A549 (cell line): ENCODE data around the gene RHOF. TPM values are rescaled to one million over a fixed set of nuclear protein-coding genes. Genes with fewer than 3 reads are reported as not detected.
A peak's percentile ranks its signal among the peaks of the same experiment; 100 is the strongest.

Experiments used
- ATOH8 ChIP-seq: fragments of 250-450 bp; sonication (Bioruptor Pico); IDR thresholded peaks from 2 replicates; pipeline ENCODE4 v1.5.0; 2020; ENCODE audit warnings: low read depth, mild to moderate bottlenecking, moderate library complexity
- CEBPB ChIP-seq, 2 experiments: fragments of >200 bp in 1 of 2; sonication (Bioruptor Twin) in 1 of 2; formaldehyde crosslinking in 1 of 2; IDR thresholded peaks; 2 replicates each; pipeline ENCODE4 v1.6.1; 2012 to 2016
- EHF ChIP-seq: fragments of 250-450 bp; sonication (Bioruptor Pico); IDR thresholded peaks from 2 replicates; pipeline ENCODE4 v1.5.0; 2020; ENCODE audit warnings: mild to moderate bottlenecking
- FOXS1 ChIP-seq: fragments of 250-450 bp; sonication (Bioruptor Pico); IDR thresholded peaks from 2 replicates; pipeline ENCODE4 v1.5.0; 2020; ENCODE audit warnings: mild to moderate bottlenecking, moderate library complexity
- GATA3 ChIP-seq: IDR thresholded peaks from 2 replicates; pipeline ENCODE4 v1.6.1; 2012; ENCODE audit warnings: borderline replicate concordance
- HDAC2 ChIP-seq: fragments of 200-600 bp; sonication (generic); IDR thresholded peaks from 2 replicates; pipeline ENCODE4 v1.6.1; 2016
- HOXA7 ChIP-seq: fragments of 250-450 bp; sonication (Bioruptor Pico); IDR thresholded peaks from 2 replicates; pipeline ENCODE4 v1.5.0; 2020; ENCODE audit warnings: mild to moderate bottlenecking, moderate library complexity
- HOXB5 ChIP-seq: fragments of 250-450 bp; sonication (Bioruptor Pico); IDR thresholded peaks from 2 replicates; pipeline ENCODE4 v1.5.0; 2020; ENCODE audit warnings: mild to moderate bottlenecking, moderate library complexity
- JUNB ChIP-seq: fragments of >200 bp; sonication (Bioruptor Twin); formaldehyde crosslinking; IDR thresholded peaks from 2 replicates; pipeline ENCODE4 v1.6.1; 2016
- KDM1A ChIP-seq: fragments of 200-600 bp; sonication (generic); IDR thresholded peaks from 2 replicates; pipeline ENCODE4 v1.6.1; 2016; ENCODE audit warnings: low read depth, mild to moderate bottlenecking
- KDM5A ChIP-seq: fragments of 200-600 bp; sonication (generic); IDR thresholded peaks from 2 replicates; pipeline ENCODE4 v1.6.1; 2016; ENCODE audit warnings: antibody characterized with exemption, mild to moderate bottlenecking
- MYC ChIP-seq: IDR thresholded peaks from 2 replicates; pipeline ENCODE4 v1.6.1; 2012; ENCODE audit warnings: mild to moderate bottlenecking, inconsistent platforms, low read length, improper control_type of control experiment, borderline replicate concordance
- RAD21 ChIP-seq, 2 experiments: fragments of >200 bp in 1 of 2; sonication (Bioruptor Twin) in 1 of 2; formaldehyde crosslinking in 1 of 2; IDR thresholded peaks in 1 of 2; conservative IDR thresholded peaks in 1 of 2; 2 replicates in 1 of 2; 3 replicates in 1 of 2; pipeline ENCODE4 v1.6.1; 2012 to 2018; ENCODE audit warnings: inconsistent platforms in 1 of 2
- RCOR1 ChIP-seq: fragments of 150-350 bp; IDR thresholded peaks from 2 replicates; pipeline ENCODE4 v1.6.1; 2014; ENCODE audit warnings: antibody characterized with exemption, low read length, low read depth
- RFX5 ChIP-seq: fragments of 450-650 bp; IDR thresholded peaks from 2 replicates; pipeline ENCODE4 v1.7.1; 2014; ENCODE audit warnings: antibody characterized with exemption, mild to moderate bottlenecking, moderate library complexity
- SMC3 ChIP-seq: fragments of >200 bp; sonication (Bioruptor Twin); formaldehyde crosslinking; IDR thresholded peaks from 3 replicates; pipeline ENCODE4 v1.6.1; 2018; ENCODE audit warnings: inconsistent platforms
- SREBF2 ChIP-seq: fragments of 450-650 bp; IDR thresholded peaks from 2 replicates; pipeline ENCODE4 v1.6.1; 2014; ENCODE audit warnings: mild to moderate bottlenecking, moderate library complexity
- TFCP2L1 ChIP-seq: fragments of 250-450 bp; sonication (Bioruptor Pico); IDR thresholded peaks from 2 replicates; pipeline ENCODE4 v1.5.0; 2021; ENCODE audit warnings: mild to moderate bottlenecking
- ZC3H11A ChIP-seq: fragments of 450-650 bp; IDR thresholded peaks from 2 replicates; pipeline ENCODE4 v1.6.1; 2014; ENCODE audit warnings: antibody characterized with exemption, mild to moderate bottlenecking
- ZFP36 ChIP-seq: fragments of 450-650 bp; IDR thresholded peaks from 2 replicates; pipeline ENCODE4 v1.6.1; 2014; ENCODE audit warnings: borderline replicate concordance; ENCODE audit not compliant: partially characterized antibody
- polyA plus RNA-seq, 4 experiments: library from polyadenylated mRNA; depleted of rRNA in 3 of 4; stranded (reverse); fragments of >200 nt; fragmentation: RNase III in 1 of 4; extraction: RNeasy Plus Mini Kit Qiagen cat#74134 plus additional on column Dnase treatment in 1 of 4; gene quantifications; 2 replicates in 3 of 4; 3 replicates in 1 of 4; pipeline ENCODE4 v1.2.3, GENCODE V29; 2011 to 2017
- TF ChIP-seq, protein P1 (sequence below): IDR thresholded peaks from 2 replicates; pipeline ENCODE4 v1.6.1; 2012
- TF ChIP-seq, protein P2 (sequence below): fragments of 250-450 bp; sonication (Bioruptor Pico); IDR thresholded peaks from 2 replicates; pipeline ENCODE4 v1.5.0; 2021; ENCODE audit warnings: mild to moderate bottlenecking, moderate library complexity, borderline replicate concordance
- TF ChIP-seq, protein P3 (sequence below): fragments of 200-600 bp; sonication (generic); IDR thresholded peaks from 2 replicates; pipeline ENCODE4 v1.6.1; 2016; ENCODE audit warnings: antibody characterized with exemption, mild to moderate bottlenecking, moderate library complexity

RHOF gene
- polyA plus RNA-seq, 2 of the 4 experiments (the other 2 are of a cell fraction) = 47.1 to 52.3 TPM

- TF ChIP-seq JUNB (no peak), HOXA7 (CRISPR knock-in tag) (peak; percentile 49; the same call in 1 of the 2 replicates), ATOH8 (peak; percentile 83; the same call in 1 of the 2 replicates), TFCP2L1 (CRISPR knock-in tag) (no peak; the same call in none of the 2 replicates), KDM5A (no peak), ZFP36 (no peak), FOXS1 (peak; percentile 84), GATA3 (no peak), SREBF2 (no peak), MYC (no peak; the same call in 1 of the 2 replicates), HOXB5 (CRISPR knock-in tag) (peak; percentile 89), RAD21 (conservative IDR thresholded peaks at IDR 0.05 in 1 of 2, IDR thresholded peaks at IDR 0.05 in 1 of 2) (no peak), SMC3 (no peak), HDAC2 (no peak), RCOR1 (no peak), EHF (CRISPR knock-in tag) (peak; percentile 84), RFX5 (no peak), CEBPB (IDR thresholded peaks at IDR 0.05) (no peak), KDM1A (no peak), ZC3H11A (no peak)
- TF ChIP-seq, protein P1, sequence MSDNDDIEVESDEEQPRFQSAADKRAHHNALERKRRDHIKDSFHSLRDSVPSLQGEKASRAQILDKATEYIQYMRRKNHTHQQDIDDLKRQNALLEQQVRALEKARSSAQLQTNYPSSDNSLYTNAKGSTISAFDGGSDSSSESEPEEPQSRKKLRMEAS = peak; percentile 66; the same call in 1 of the 2 replicates
- TF ChIP-seq, protein P2, sequence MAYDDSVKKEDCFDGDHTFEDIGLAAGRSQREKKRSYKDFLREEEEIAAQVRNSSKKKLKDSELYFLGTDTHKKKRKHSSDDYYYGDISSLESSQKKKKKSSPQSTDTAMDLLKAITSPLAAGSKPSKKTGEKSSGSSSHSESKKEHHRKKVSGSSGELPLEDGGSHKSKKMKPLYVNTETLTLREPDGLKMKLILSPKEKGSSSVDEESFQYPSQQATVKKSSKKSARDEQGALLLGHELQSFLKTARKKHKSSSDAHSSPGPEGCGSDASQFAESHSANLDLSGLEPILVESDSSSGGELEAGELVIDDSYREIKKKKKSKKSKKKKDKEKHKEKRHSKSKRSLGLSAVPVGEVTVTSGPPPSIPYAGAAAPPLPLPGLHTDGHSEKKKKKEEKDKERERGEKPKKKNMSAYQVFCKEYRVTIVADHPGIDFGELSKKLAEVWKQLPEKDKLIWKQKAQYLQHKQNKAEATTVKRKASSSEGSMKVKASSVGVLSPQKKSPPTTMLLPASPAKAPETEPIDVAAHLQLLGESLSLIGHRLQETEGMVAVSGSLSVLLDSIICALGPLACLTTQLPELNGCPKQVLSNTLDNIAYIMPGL = 0 out of 2 replicates have a peak, but pooled peaks have one; percentile 11
- TF ChIP-seq, protein P3, sequence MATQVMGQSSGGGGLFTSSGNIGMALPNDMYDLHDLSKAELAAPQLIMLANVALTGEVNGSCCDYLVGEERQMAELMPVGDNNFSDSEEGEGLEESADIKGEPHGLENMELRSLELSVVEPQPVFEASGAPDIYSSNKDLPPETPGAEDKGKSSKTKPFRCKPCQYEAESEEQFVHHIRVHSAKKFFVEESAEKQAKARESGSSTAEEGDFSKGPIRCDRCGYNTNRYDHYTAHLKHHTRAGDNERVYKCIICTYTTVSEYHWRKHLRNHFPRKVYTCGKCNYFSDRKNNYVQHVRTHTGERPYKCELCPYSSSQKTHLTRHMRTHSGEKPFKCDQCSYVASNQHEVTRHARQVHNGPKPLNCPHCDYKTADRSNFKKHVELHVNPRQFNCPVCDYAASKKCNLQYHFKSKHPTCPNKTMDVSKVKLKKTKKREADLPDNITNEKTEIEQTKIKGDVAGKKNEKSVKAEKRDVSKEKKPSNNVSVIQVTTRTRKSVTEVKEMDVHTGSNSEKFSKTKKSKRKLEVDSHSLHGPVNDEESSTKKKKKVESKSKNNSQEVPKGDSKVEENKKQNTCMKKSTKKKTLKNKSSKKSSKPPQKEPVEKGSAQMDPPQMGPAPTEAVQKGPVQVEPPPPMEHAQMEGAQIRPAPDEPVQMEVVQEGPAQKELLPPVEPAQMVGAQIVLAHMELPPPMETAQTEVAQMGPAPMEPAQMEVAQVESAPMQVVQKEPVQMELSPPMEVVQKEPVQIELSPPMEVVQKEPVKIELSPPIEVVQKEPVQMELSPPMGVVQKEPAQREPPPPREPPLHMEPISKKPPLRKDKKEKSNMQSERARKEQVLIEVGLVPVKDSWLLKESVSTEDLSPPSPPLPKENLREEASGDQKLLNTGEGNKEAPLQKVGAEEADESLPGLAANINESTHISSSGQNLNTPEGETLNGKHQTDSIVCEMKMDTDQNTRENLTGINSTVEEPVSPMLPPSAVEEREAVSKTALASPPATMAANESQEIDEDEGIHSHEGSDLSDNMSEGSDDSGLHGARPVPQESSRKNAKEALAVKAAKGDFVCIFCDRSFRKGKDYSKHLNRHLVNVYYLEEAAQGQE = no peak
Observed at GRCh38 chr12:121800694-121801594, 7.5 kb upstream of the RHOF start (continued).
